ENCODE measurements around the gene ADARB2. TPM values are rescaled to one million over a fixed set of nuclear protein-coding genes. Genes with fewer than 3 reads are reported as not detected.
"Not testable (repeated sequence)": the region's sequence is repeated elsewhere in the genome, so short reads cannot be mapped to it uniquely, and the experiment has no call there.

The ADARB2 gene
- total RNA-seq, 1 donor from 2014 or later, result 0.11 TPM

DNA sequence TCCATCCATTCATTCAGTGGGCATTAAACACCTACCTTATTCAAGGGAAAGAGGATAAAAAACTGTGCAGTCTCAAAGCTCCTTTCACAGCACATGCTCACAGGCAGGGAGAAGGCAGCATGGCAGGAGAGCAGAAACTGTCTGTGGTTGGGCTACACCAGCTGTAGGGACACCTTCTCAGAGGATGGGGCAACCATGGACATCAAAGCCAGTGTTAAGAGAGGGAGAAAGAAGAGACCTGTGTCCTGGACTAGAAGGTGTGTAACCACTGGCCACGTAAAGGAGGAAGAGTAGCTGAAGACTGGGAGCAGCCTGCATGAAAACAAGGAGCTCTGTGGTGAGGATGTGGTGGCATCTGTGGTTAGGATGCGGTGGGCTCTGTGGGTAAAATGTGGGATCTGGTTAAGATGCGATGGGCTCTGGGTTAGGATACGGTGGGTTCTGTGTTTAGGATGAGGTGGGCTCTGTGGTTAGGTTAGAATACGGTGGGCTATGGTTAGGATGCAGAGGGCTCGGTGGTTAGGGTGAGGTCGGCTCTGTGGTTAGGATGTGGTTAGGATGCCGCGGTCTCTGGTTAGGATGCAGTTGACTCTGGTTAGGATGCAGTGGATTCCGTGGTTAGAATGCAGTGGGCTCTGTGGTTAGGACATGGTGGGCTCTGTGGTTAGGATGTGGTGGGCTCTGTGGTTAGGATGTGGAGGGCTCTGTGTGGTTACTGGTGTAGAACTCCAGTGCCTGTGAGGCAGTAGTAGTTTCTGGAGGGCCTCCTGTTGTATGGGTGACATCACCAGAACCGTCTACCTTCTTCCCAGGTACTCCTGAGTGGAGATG is 483.6 kb downstream of the ADARB2 start:
- H3K27me3 ChIP-seq (ENCODE audit: low read depth), result peaks cover 70% of the 10 kb centered on the region
- DNase-seq, result no peak
- peaks cover 5% of the 10 kb centered on the region for H3K9me3 ChIP-seq (replicated peaks)
- no peak overlapping the region for H3K27ac ChIP-seq (replicated peaks)
- H3K36me3 ChIP-seq, result no peaks in the 10 kb centered on the region
- intact Hi-C loops (cut with micrococcal nuclease), result no loop called here
- H3K4me1 ChIP-seq, result no peaks in the 10 kb centered on the region
- TF ChIP-seq CTCF (IDR thresholded peaks at IDR 0.05; ENCODE audit: borderline replicate concordance), result no peak
- H3K4me3 ChIP-seq, result no peak overlapping the region

- Histone ChIP-seq H3K36me3 (no peaks in the 10 kb centered on the region), H3K4me3 (no peak overlapping the region), H3K27ac (replicated peaks) (no peak overlapping the region), H3K27me3 (ENCODE audit: low read depth) (peaks cover 72% of the 10 kb centered on the region), H3K9me3 (replicated peaks) (no peaks in the 10 kb centered on the region), H3K4me1 (no peaks in the 10 kb centered on the region)
- no peak for DNase-seq
- TF ChIP-seq CTCF (IDR thresholded peaks at IDR 0.05; ENCODE audit: borderline replicate concordance), result no peak
- intact Hi-C loops (cut with micrococcal nuclease), result no loop called here
Observed at GRCh38 chr10:1251769-1252168, 485.6 kb downstream of the ADARB2 start.

- TF ChIP-seq CTCF (IDR thresholded peaks at IDR 0.05; ENCODE audit: borderline replicate concordance), result no peak
- Histone ChIP-seq H3K27ac (replicated peaks) (no peak overlapping the region), H3K9me3 (replicated peaks) (no peaks in the 10 kb centered on the region), H3K36me3 (no peaks in the 10 kb centered on the region), H3K4me1 (no peaks in the 10 kb centered on the region), H3K27me3 (ENCODE audit: low read depth) (peaks cover 58% of the 10 kb centered on the region), H3K4me3 (no peak overlapping the region)
- intact Hi-C loops (cut with micrococcal nuclease), result no loop called here
- no peak for DNase-seq
Observed at GRCh38 chr10:1249142-1249920, 488.0 kb downstream of the ADARB2 start.

DNA sequence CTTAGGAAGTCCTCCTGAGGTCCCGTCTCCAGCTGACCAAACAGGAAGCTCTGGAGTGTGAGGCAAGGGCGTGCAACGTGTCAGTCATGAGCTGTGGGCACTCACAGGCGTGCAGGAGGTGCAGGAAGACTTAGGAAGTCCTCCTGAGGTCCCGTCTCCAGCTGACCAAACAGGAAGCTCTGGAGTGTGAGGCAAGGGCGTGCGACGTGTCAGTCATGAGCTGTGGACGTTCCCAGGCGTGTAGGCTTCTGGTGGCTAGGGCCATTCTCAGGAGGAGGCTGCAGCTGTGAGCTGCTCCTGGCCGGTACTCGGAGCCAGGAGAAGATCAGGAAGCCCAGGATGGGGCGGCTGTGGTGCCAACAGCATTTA is 489.1 kb downstream of the ADARB2 start:
- H3K27ac ChIP-seq (replicated peaks); DNase-seq; intact Hi-C loops (cut with micrococcal nuclease); H3K36me3 ChIP-seq; H3K4me1 ChIP-seq; H3K9me3 ChIP-seq (replicated peaks); H3K4me3 ChIP-seq: not testable (repeated sequence)
- H3K27me3 ChIP-seq (ENCODE audit: low read depth), result peaks cover 58% of the 10 kb centered on the region

GRCh38 chr10:1247598-1248261 is 489.6 kb downstream of the ADARB2 start:
- no peak overlapping the region for H3K27ac ChIP-seq (replicated peaks)
- H3K4me1 ChIP-seq, result no peaks in the 10 kb centered on the region
- H3K36me3 ChIP-seq, result no peaks in the 10 kb centered on the region
- no peak for TF ChIP-seq CTCF (IDR thresholded peaks at IDR 0.05; ENCODE audit: borderline replicate concordance)
- DNase-seq, result no peak
- no peaks in the 10 kb centered on the region for H3K9me3 ChIP-seq (replicated peaks)
- intact Hi-C loops (cut with micrococcal nuclease), result no loop called here
- H3K27me3 ChIP-seq (ENCODE audit: low read depth), result peaks cover 58% of the 10 kb centered on the region
- no peak overlapping the region for H3K4me3 ChIP-seq

Data from left ventricle myocardium inferior (tissue), 1 donor.